Trophoblast cell (in vitro differentiated cells and primary cell): Measurements from ENCODE around the gene DDX31.

Experiments
- DNase-seq, 2 donors: peaks; one replicate each; pipeline ENCODE4 v3.0.0-alpha.2; 2016
- H2AFZ ChIP-seq: 2 replicates; pipeline ENCODE4 v1.6.1; 2013; ENCODE audit warnings: low read length, moderate library complexity, mild to moderate bottlenecking; ENCODE audit not compliant: insufficient read depth, poor library complexity
- H2AK5ac ChIP-seq: 2 replicates; pipeline ENCODE4 v1.6.1; 2013; ENCODE audit warnings: mild to moderate bottlenecking, low read length
- H2BK120ac ChIP-seq: 2 replicates; pipeline ENCODE4 v1.6.1; 2013; ENCODE audit warnings: low read length, mild to moderate bottlenecking, moderate library complexity; ENCODE audit not compliant: insufficient read depth, poor library complexity
- H2BK12ac ChIP-seq: 2 replicates; pipeline ENCODE4 v1.6.1; 2013; ENCODE audit warnings: mild to moderate bottlenecking, low read length, moderate library complexity
- H2BK5ac ChIP-seq: 2 replicates; pipeline ENCODE4 v1.6.1; 2013; ENCODE audit warnings: low read length, low read depth, moderate library complexity, mild to moderate bottlenecking; ENCODE audit not compliant: poor library complexity
- H3K14ac ChIP-seq: 2 replicates; pipeline ENCODE4 v1.6.1; 2013; ENCODE audit warnings: mild to moderate bottlenecking, low read length
- H3K18ac ChIP-seq: 2 replicates; pipeline ENCODE4 v1.6.1; 2013; ENCODE audit warnings: mild to moderate bottlenecking, low read length
- H3K23ac ChIP-seq: 2 replicates; pipeline ENCODE4 v1.6.1; 2013; ENCODE audit warnings: low read length
- H3K27ac ChIP-seq: 2 replicates; pipeline ENCODE4 v1.5.1; 2013; ENCODE audit warnings: low read depth, mild to moderate bottlenecking, inconsistent platforms, low read length, moderate library complexity
- H3K27me3 ChIP-seq: 2 replicates; pipeline ENCODE4 v1.6.1; 2013; ENCODE audit warnings: inconsistent platforms, mild to moderate bottlenecking, low read length, moderate library complexity; ENCODE audit not compliant: insufficient read depth
- H3K36me3 ChIP-seq, 2 experiments: 1 replicate in 1 of 2; 2 replicates in 1 of 2; pipeline ENCODE4 v1.6.1; 2013; ENCODE audit warnings: low read length in 2 of 2, mild to moderate bottlenecking in 2 of 2, moderate library complexity in 1 of 2; ENCODE audit not compliant: insufficient read depth in 2 of 2, control insufficient read depth in 1 of 2
- H3K4ac ChIP-seq: 2 replicates; pipeline ENCODE4 v1.6.1; 2013; ENCODE audit warnings: low read depth, mild to moderate bottlenecking, low read length, moderate library complexity
- H3K4me1 ChIP-seq, 2 experiments: 1 replicate in 1 of 2; 2 replicates in 1 of 2; pipeline ENCODE4 v1.6.1; 2013; ENCODE audit warnings: low read length in 2 of 2, mild to moderate bottlenecking in 2 of 2, moderate library complexity in 1 of 2; ENCODE audit not compliant: insufficient read depth in 2 of 2, control insufficient read depth in 1 of 2
- H3K4me2 ChIP-seq: 2 replicates; pipeline ENCODE4 v1.6.1; 2013; ENCODE audit warnings: inconsistent platforms, mild to moderate bottlenecking, low read length, moderate library complexity
- H3K4me3 ChIP-seq: 2 replicates; pipeline ENCODE4 v1.5.1; 2013; ENCODE audit warnings: mild to moderate bottlenecking, low read depth, low read length, inconsistent platforms
- H3K79me1 ChIP-seq: one replicate; pipeline ENCODE4 v1.6.1; 2013; ENCODE audit warnings: low read length
- H3K79me2 ChIP-seq: 2 replicates; pipeline ENCODE4 v1.6.1; 2013; ENCODE audit warnings: low read length, mild to moderate bottlenecking; ENCODE audit not compliant: control insufficient read depth, insufficient read depth, poor library complexity
- H3K9ac ChIP-seq: 2 replicates; pipeline ENCODE4 v1.6.1; 2013; ENCODE audit warnings: mild to moderate bottlenecking, low read length
- H3K9me3 ChIP-seq: 2 replicates; pipeline ENCODE4 v1.6.1; 2013; ENCODE audit warnings: low read depth, mild to moderate bottlenecking, control low read depth, inconsistent platforms, low read length; ENCODE audit not compliant: insufficient read depth
- H4K12ac ChIP-seq: 2 replicates; pipeline ENCODE4 v1.6.1; 2013; ENCODE audit warnings: low read depth, mild to moderate bottlenecking, low read length, moderate library complexity
- H4K8ac ChIP-seq: 2 replicates; pipeline ENCODE4 v1.6.1; 2013; ENCODE audit warnings: low read depth, mild to moderate bottlenecking, low read length, moderate library complexity
- H4K91ac ChIP-seq: one replicate; pipeline ENCODE4 v1.6.1; 2013; ENCODE audit warnings: low read depth, mild to moderate bottlenecking, low read length, moderate library complexity
- WGBS: extraction: QIAGEN DNeasy Blood & Tissue Kit; methylation state at CpG from one replicate; pipeline ENCODE4 v1.1.7; 2013; ENCODE audit warnings: missing lambda C conversion rate; ENCODE audit not compliant: insufficient read length, insufficient coverage; ENCODE audit errors: extremely low coverage; 5-methylcytosine and 5-hydroxymethylcytosine counted together

DDX31 gene

GRCh38 chr9:132708769-132709430 is 39.1 kb upstream of the DDX31 start:
- Histone ChIP-seq H2BK120ac (no peak overlapping the region), H3K79me2 (no peaks in the 10 kb centered on the region), H4K12ac (no peak overlapping the region), H4K91ac (no peak overlapping the region), H3K18ac (no peak overlapping the region), H3K4me2 (no peak overlapping the region), H3K79me1 (no peaks in the 10 kb centered on the region), H3K23ac (no peak overlapping the region), H3K4ac (no peak overlapping the region), H4K8ac (no peak overlapping the region), H2BK12ac (no peak overlapping the region), H2BK5ac (no peak overlapping the region), H3K27ac (no peak overlapping the region), H2AFZ (no peak overlapping the region), H3K4me3 (no peak overlapping the region), H3K4me1 (no peaks in the 10 kb centered on the region), H3K36me3 (no peaks in the 10 kb centered on the region), H3K9ac (no peak overlapping the region), H3K27me3 (no peaks in the 10 kb centered on the region), H3K9me3 (peaks cover 2% of the 10 kb centered on the region), H2AK5ac (no peak overlapping the region), H3K14ac (no peak overlapping the region)
- DNase-seq: peak in 1 of 2 donors; percentile 40
- no CpG with 5 or more reads among the region's 23 CpGs for WGBS

GRCh38 chr9:132708239-132708638 is 38.5 kb upstream of the DDX31 start:
- H3K79me1 ChIP-seq: no peaks in the 10 kb centered on the region
- H3K27me3 ChIP-seq: no peaks in the 10 kb centered on the region
- no peak overlapping the region for H2AK5ac ChIP-seq
- H3K9me3 ChIP-seq: peaks cover 2% of the 10 kb centered on the region
- no peak overlapping the region for H3K18ac ChIP-seq
- H2BK120ac ChIP-seq: no peak overlapping the region
- H3K4ac ChIP-seq: no peak overlapping the region
- no peak overlapping the region for H3K23ac ChIP-seq
- H3K79me2 ChIP-seq: no peaks in the 10 kb centered on the region
- H3K14ac ChIP-seq: no peak overlapping the region
- no peak overlapping the region for H3K9ac ChIP-seq
- H2AFZ ChIP-seq: no peak overlapping the region
- WGBS: no CpG with 5 or more reads among the region's 8 CpGs
- no peak overlapping the region for H4K12ac ChIP-seq
- H4K8ac ChIP-seq: no peak overlapping the region
- H3K27ac ChIP-seq: no peak overlapping the region
- H2BK5ac ChIP-seq: no peak overlapping the region
- no peaks in the 10 kb centered on the region for H3K4me1 ChIP-seq
- H3K4me2 ChIP-seq: no peak overlapping the region
- no peak overlapping the region for H2BK12ac ChIP-seq
- H3K4me3 ChIP-seq: no peak overlapping the region
- H3K36me3 ChIP-seq: no peaks in the 10 kb centered on the region
- H4K91ac ChIP-seq: no peak overlapping the region
- no peak for DNase-seq

- no peak overlapping the region for H4K8ac ChIP-seq
- no peak overlapping the region for H3K14ac ChIP-seq
- no peaks in the 10 kb centered on the region for H3K4me1 ChIP-seq
- no peak overlapping the region for H3K23ac ChIP-seq
- H3K36me3 ChIP-seq: no peaks in the 10 kb centered on the region
- no peak overlapping the region for H2BK12ac ChIP-seq
- H2BK5ac ChIP-seq: no peak overlapping the region
- no peak overlapping the region for H4K91ac ChIP-seq
- H3K79me1 ChIP-seq: no peaks in the 10 kb centered on the region
- H2BK120ac ChIP-seq: no peak overlapping the region
- H3K4me2 ChIP-seq: no peak overlapping the region
- H2AFZ ChIP-seq: no peak overlapping the region
- no peak overlapping the region for H3K18ac ChIP-seq
- H3K4me3 ChIP-seq: no peak overlapping the region
- H2AK5ac ChIP-seq: no peak overlapping the region
- no peak overlapping the region for H3K27ac ChIP-seq
- peaks cover 2% of the 10 kb centered on the region for H3K9me3 ChIP-seq
- H3K4ac ChIP-seq: no peak overlapping the region
- no peaks in the 10 kb centered on the region for H3K27me3 ChIP-seq
- H3K79me2 ChIP-seq: no peaks in the 10 kb centered on the region
- no peak for DNase-seq
- WGBS: no CpG with 5 or more reads among the region's 2 CpGs
- H3K9ac ChIP-seq: no peak overlapping the region
- no peak overlapping the region for H4K12ac ChIP-seq
These were observed 33.6 kb upstream of the DDX31 start for GRCh38 chr9:132703336-132703735.

GRCh38 chr9:132702254-132702653 is 32.5 kb upstream of the DDX31 start:
- Histone ChIP-seq H3K4me2 (no peak overlapping the region), H3K23ac (no peak overlapping the region), H3K79me2 (no peaks in the 10 kb centered on the region), H3K14ac (no peak overlapping the region), H3K4ac (no peak overlapping the region), H3K9me3 (peaks cover 2% of the 10 kb centered on the region), H3K27me3 (no peaks in the 10 kb centered on the region), H3K27ac (no peak overlapping the region), H3K9ac (no peak overlapping the region), H2BK120ac (no peak overlapping the region), H3K18ac (no peak overlapping the region), H3K4me1 (no peaks in the 10 kb centered on the region), H4K12ac (no peak overlapping the region), H3K79me1 (no peaks in the 10 kb centered on the region), H2AK5ac (no peak overlapping the region), H2BK5ac (no peak overlapping the region), H2AFZ (no peak overlapping the region), H3K4me3 (no peak overlapping the region), H2BK12ac (no peak overlapping the region), H3K36me3 (no peaks in the 10 kb centered on the region), H4K8ac (no peak overlapping the region), H4K91ac (no peak overlapping the region)
- no peak for DNase-seq
- WGBS: no CpG with 5 or more reads among the region's 1 CpG
